HEK293T (cell line): ENCODE results near the gene CCNI2.

Experiments
- ELF4 ChIP-seq: fragments of 450-650 bp; IDR thresholded peaks from 2 replicates; pipeline ENCODE4 v1.6.1; 2017; ENCODE audit warnings: antibody characterized with exemption
- FOXK2 ChIP-seq: fragments of 450-650 bp; IDR thresholded peaks from 2 replicates; pipeline ENCODE4 v1.6.1; 2016; ENCODE audit warnings: mild to moderate bottlenecking
- FOXM1 ChIP-seq: fragments of 450-650 bp; IDR thresholded peaks from 2 replicates; pipeline ENCODE4 v1.6.1; 2017; ENCODE audit warnings: mild to moderate bottlenecking, borderline replicate concordance
- LEF1 ChIP-seq: fragments of 450-650 bp; IDR thresholded peaks from 2 replicates; pipeline ENCODE4 v1.6.1; 2017; ENCODE audit warnings: mild to moderate bottlenecking, borderline replicate concordance
- SP1 ChIP-seq: fragments of 450-650 bp; IDR thresholded peaks from 2 replicates; pipeline ENCODE4 v1.6.1; 2017

DNA sequence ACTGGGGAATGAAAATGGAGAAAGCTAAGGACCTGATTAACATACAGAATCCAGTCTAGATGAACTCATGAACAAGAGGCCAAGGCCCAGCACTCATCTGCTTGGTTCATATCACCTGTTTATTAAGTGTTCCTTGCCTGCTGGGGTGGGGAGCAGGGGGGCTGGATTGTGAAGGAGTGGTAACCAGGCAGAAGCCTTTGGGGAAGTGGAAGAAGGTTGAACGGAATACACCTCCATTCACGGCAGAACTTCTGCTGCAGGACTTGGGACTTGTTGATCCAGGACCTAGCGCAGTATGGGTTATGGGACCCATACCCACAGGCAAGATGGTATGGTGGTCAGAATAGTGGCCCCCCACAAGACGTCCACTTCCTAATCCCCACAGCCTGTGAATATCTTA lies 38.6 kb downstream of the CCNI2 start:
- TF ChIP-seq ELF4 (no peak), FOXM1 (no peak), FOXK2 (no peak), LEF1 (no peak), SP1 (no peak)
